Transverse colon (tissue), 4 donors: ENCODE data around the gene AOPEP. TPM values are rescaled to one million over a fixed set of nuclear protein-coding genes. Genes with fewer than 3 reads are reported as not detected.
A peak's percentile ranks its signal among the peaks of the same experiment; 100 is the strongest.

Experiments used
- DNase-seq: peaks from one replicate; pipeline ENCODE4 v3.0.0-alpha.2; 2019
- H3K27ac ChIP-seq, 4 donors: fragments of 200-600 bp; sonication (generic); 2 replicates each; pipeline ENCODE4 v1.5.1; 2016 to 2018; ENCODE audit warnings: inconsistent platforms in 4 of 4
- H3K27me3 ChIP-seq: fragments of 200-600 bp; sonication (generic); 2 replicates; pipeline ENCODE4 v1.5.1; 2017; ENCODE audit warnings: inconsistent platforms
- H3K36me3 ChIP-seq, 4 donors: fragments of 200-600 bp; sonication (generic); 2 replicates each; pipeline ENCODE4 v1.5.1; 2017 to 2019; ENCODE audit warnings: inconsistent platforms in 4 of 4
- H3K4me1 ChIP-seq, 4 donors: fragments of 200-600 bp; sonication (generic); 2 replicates each; pipeline ENCODE4 v1.5.1; 2017 to 2020; ENCODE audit warnings: inconsistent platforms in 4 of 4
- H3K4me3 ChIP-seq, 4 donors: fragments of 200-600 bp; sonication (generic); 1 replicate in 1 of 4; 2 replicates in 3 of 4; pipeline versions ENCODE4 v1.5.1 to v1.6.1; 2017 to 2019; ENCODE audit warnings: inconsistent platforms in 4 of 4
- H3K9me3 ChIP-seq, 2 donors: fragments of 200-600 bp; sonication (generic); 2 replicates each; pipeline ENCODE4 v1.5.1; 2017 to 2019; ENCODE audit warnings: inconsistent platforms in 2 of 2
- CTCF ChIP-seq, 5 experiments: fragments of 200-600 bp in 3 of 5; fragments of 450-650 bp in 2 of 5; sonication (generic) in 3 of 5; IDR thresholded peaks; 1 replicate in 2 of 5; 2 replicates in 3 of 5; pipeline ENCODE4 v1.5.1; 2016 to 2017; ENCODE audit warnings: antibody characterized with exemption in 5 of 5, inconsistent platforms in 3 of 5, mild to moderate bottlenecking in 2 of 5, moderate library complexity in 1 of 5
- EP300 ChIP-seq: sonication (generic); formaldehyde crosslinking; IDR thresholded peaks from one replicate; pipeline ENCODE4 v1.6.1; 2017; ENCODE audit warnings: antibody characterized with exemption, low read depth
- POLR2A ChIP-seq: fragments of 450-650 bp; IDR thresholded peaks from one replicate; pipeline ENCODE4 v1.6.1; 2016; ENCODE audit warnings: antibody characterized with exemption, mild to moderate bottlenecking, moderate library complexity
- POLR2AphosphoS5 ChIP-seq, 3 donors: sonication (generic); formaldehyde crosslinking; IDR thresholded peaks; one replicate each; pipeline ENCODE4 v1.6.1; 2016; ENCODE audit warnings: antibody characterized with exemption in 3 of 3
- WGBS, 2 donors: methylation state at CpG; one replicate each; pipeline ENCODE4 v1.1.5; 2018; ENCODE audit warnings: low coverage in 1 of 2; 5-methylcytosine and 5-hydroxymethylcytosine counted together
- in situ Hi-C, 4 donors: fragments of 200-750 bp; cut with MboI; loops; one replicate each; pipeline versions ENCODE4 v1.15.0 to v1.15.1; 2017; ENCODE audit warnings: low sequenced_read_pairs in 3 of 4, low pct_ligation_motif_present in 1 of 4, low pct_unique_long_range_greater_than_20kb in 1 of 4
- intact Hi-C: fragments of 100-400 bp; cut with DNase I; formaldehyde crosslinking; loops from one replicate; pipeline ENCODE4 v1.15.1; 2023; ENCODE audit warnings: low total_unique reads
- total RNA-seq, 4 donors: library from RNA; depleted of rRNA; stranded (reverse); fragments of >200 nt; gene quantifications; one replicate each; pipeline ENCODE4 v1.1.0, GENCODE V29; 2016

The AOPEP gene
- total RNA-seq, 4 donors from 2014 or later, result 53.0 to 129 (median 92.7) TPM

- Histone ChIP-seq H3K36me3 (no peaks in the 10 kb centered on the region), H3K9me3 (no peaks in the 10 kb centered on the region), H3K4me1 (no peaks in the 10 kb centered on the region), H3K4me3 (no peak overlapping the region), H3K27me3 (no peaks in the 10 kb centered on the region), H3K27ac (peak overlapping the region in 2 of 4 donors; percentile 14 to 23)
- TF ChIP-seq POLR2A, result no peak
- TF ChIP-seq POLR2AphosphoS5 (IDR thresholded peaks at IDR 0.05), result no peak
- no peak for TF ChIP-seq CTCF (IDR thresholded peaks at IDR 0.05)
- no peak for TF ChIP-seq EP300
- 41 to 73% methylated on average over 2 of the region's 2 CpGs for WGBS, 2 donors
- no peak for DNase-seq
- intact Hi-C loops, result loop anchor here (5.0 kb wide), 1 partner anchor 452 kb away; no protein-coding TSS in a partner anchor
- in situ Hi-C loops, result loop anchor here (5.0 to 10.0 kb wide), 3 partner anchors 444 to 454 kb away; no protein-coding TSS in a partner anchor
Measured at GRCh38 chr9:94680621-94681020, 45.9 kb upstream of the AOPEP start.

- in situ Hi-C loops (loop anchor here (5.0 to 10.0 kb wide), 3 partner anchors 443 to 453 kb away; no protein-coding TSS in a partner anchor), intact Hi-C loops (loop anchor here (5.0 kb wide), 1 partner anchor 451 kb away; no protein-coding TSS in a partner anchor)
- 14% methylated on average over 7 of the region's 7 CpGs; no CpG with 5 or more reads in 1 of the 2 donors for WGBS, 2 donors
- peak; percentile 71 for DNase-seq
- Histone ChIP-seq H3K9me3 (no peaks in the 10 kb centered on the region), H3K4me3 (no peak overlapping the region), H3K36me3 (no peaks in the 10 kb centered on the region), H3K4me1 (no peaks in the 10 kb centered on the region), H3K27me3 (no peaks in the 10 kb centered on the region), H3K27ac (peak overlapping the region in 1 of 4 donors; percentile 30)
- TF ChIP-seq POLR2AphosphoS5 (IDR thresholded peaks at IDR 0.05), result no peak
- no peak for TF ChIP-seq POLR2A
- TF ChIP-seq CTCF (IDR thresholded peaks at IDR 0.05), result peak; percentile 58 to 72 (median 67)
Measured at GRCh38 chr9:94681508-94681907, 45.0 kb upstream of the AOPEP start.

GRCh38 chr9:94685359-94685758 is 41.1 kb upstream of the AOPEP start:
- in situ Hi-C loops (loop anchor here in 3 of 4 donors (10.0 kb wide), 2 partner anchors 439 to 449 kb away; no protein-coding TSS in a partner anchor), intact Hi-C loops (no loop called here)
- no peak overlapping the region for H3K4me3 ChIP-seq
- no peak for DNase-seq
- TF ChIP-seq CTCF (IDR thresholded peaks at IDR 0.05) (no peak), POLR2A (no peak), POLR2AphosphoS5 (IDR thresholded peaks at IDR 0.05) (no peak), EP300 (no peak)
- no peaks in the 10 kb centered on the region for H3K27me3 ChIP-seq
- no peaks in the 10 kb centered on the region for H3K36me3 ChIP-seq
- no peaks in the 10 kb centered on the region for H3K9me3 ChIP-seq
- H3K4me1 ChIP-seq, result no peaks in the 10 kb centered on the region
- WGBS, 2 donors, result 80 to 87% methylated on average over 2 of the region's 2 CpGs
- H3K27ac ChIP-seq, result no peak overlapping the region

- H3K9me3 ChIP-seq, result no peaks in the 10 kb centered on the region
- no peaks in the 10 kb centered on the region for H3K27me3 ChIP-seq
- H3K36me3 ChIP-seq, result no peaks in the 10 kb centered on the region
- TF ChIP-seq POLR2A, result no peak
- no peak for TF ChIP-seq EP300
- no peak for TF ChIP-seq POLR2AphosphoS5 (IDR thresholded peaks at IDR 0.05)
- no peak for TF ChIP-seq CTCF (IDR thresholded peaks at IDR 0.05)
- in situ Hi-C loops, result loop anchor here in 3 of 4 donors (10.0 kb wide), 2 partner anchors 437 to 447 kb away; no protein-coding TSS in a partner anchor
- no peaks in the 10 kb centered on the region for H3K4me1 ChIP-seq
- WGBS, 2 donors, result 50% methylated on average over 2 of the region's 2 CpGs; no CpG with 5 or more reads in 1 of the 2 donors
- DNase-seq, result no peak
- intact Hi-C loops, result no loop called here
- H3K4me3 ChIP-seq, result no peak overlapping the region
- no peak overlapping the region for H3K27ac ChIP-seq
Measured at GRCh38 chr9:94687451-94687850, 39.0 kb upstream of the AOPEP start.
